Stimulated activated CD8-positive, alpha-beta memory T cell treated with anti-CD3 and anti-CD28 coated beads, Interleukin-7, amount 100 ng/mL, for 48 hours (primary cell): ENCODE data around the gene ZNF568.

Experiments used
- DNase-seq, 2 donors: peaks; one replicate each; pipeline ENCODE4 v3.0.0-alpha.2; 2020; ENCODE audit warnings: low read depth in 1 of 2; ENCODE audit errors: extremely low read depth in 1 of 2

Gene ZNF568

DNA sequence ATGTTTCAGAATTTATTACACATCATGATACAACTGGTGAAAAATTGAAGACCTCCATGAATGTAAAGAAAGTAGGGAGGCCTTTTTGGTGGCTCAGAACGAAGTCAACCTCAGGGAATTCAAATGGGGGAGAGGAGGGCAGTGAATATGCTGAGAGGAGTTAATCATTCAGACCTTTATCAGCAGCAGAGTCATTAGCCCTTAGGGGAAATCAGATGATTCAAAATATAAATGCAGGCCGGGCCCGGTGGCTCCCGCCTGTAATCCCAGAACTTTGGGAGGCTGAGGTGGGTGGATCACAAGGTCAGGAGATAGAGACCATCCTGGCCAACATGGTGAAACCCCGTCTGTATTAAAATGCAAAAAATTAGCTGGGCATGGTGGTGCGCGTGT lies 81.7 kb downstream of the ZNF568 start:
- no peak for DNase-seq

DNA sequence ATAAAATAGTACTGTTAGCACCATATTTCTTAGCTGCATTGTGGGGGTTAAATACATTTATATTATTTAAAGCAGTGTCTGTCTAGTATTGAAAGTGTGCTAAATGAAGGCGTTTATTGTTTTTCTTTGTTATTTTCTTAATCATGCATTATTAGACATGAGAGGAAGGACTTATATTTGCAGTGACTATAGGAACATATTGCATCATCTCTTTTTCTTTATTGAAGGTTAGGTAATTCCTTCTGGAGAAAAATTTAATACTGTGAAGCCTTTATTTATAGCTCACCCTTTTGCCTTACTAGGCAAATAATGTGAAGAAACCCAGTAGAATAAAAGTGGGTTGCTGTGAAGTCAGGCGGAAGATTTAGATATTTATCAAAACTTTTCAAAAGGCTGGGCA lies 83.2 kb downstream of the ZNF568 start:
- DNase-seq, result no peak

DNA sequence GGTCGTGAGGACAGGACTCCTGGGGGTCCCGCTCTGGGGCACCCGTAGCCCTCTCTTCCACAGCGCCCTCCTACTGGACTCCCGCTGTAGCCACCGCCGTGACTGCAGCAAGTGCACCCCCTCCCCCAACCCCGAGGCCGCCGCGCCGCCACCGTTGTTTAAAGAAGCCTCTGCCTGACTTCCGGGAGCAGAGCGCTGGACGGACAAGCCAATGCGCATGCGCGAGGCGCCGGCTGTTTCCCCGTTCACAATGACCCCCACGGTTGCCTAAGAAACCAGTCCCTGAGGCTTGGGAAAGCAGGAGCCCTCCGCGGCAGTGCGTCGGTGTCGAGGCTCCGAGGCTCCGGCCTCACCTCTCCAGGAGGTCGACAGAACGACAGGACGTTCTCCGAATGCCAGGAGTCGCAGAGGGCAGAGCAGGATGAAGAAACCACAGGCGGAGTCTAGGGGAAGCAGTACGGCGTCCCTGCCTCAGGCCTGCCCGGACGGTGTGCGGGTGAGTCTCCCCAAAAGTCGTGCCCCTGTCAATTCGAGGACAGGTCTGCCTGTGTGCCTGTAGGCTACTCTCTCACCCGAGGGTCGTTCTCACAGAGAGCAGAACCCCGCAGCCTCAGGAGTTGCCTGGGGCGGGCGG lies 91.6 kb downstream of the ZNF568 start:
- peak; percentile 1 to 21 for DNase-seq

DNA sequence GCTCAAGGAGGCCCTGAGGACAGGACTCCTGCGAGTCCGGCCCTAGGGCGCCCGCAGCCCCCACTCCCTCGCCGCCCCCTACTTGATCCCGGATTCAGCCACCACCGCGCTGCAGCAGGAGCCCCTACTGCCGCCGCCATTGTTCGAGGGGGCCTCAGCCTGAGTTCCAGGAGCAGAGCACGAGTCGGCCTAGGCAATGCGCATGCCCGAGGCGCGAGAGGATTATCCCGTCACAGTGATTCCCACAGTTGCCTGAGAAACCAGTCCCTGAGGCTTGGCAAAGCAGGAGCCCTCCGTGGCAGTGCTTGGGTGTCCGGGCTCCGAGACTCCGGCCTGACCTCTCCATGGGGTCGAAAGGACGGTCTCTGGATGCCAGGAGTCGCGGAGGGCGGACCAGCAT lies 93.7 kb downstream of the ZNF568 start:
- DNase-seq, result no peak

DNA sequence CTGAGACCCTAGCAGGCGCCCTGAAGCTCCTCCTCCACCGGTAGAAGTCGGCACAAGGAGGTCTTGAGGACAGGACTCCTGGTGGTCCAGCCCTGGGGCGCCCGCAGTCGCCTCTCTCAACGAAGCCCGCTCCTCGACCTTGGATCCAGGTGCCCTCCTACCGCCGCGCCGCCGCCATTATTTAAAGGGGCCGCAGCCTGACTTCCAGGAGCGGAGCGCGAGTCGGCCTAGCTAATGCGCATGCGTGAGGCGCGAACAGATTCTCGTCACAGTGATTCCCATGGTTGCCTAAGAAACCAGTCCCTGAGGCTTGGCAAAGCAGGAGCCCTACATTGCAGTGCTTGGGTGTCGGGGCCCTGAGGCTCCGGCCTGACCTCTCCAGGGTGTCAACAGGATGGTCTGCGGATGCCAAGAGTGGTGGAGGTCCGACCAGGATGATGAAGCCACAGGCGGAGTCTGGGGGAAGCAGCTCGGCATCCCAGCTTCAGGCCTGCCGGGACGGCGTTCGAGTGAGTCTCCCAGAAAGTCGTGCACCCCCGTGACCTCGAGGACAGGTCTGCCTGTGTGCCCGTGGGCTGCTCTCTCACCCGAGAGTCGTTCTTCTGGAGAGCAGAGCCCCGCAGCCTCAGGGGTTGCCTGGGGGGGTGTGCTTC lies 96.1 kb downstream of the ZNF568 start:
- DNase-seq, result no peak

DNA sequence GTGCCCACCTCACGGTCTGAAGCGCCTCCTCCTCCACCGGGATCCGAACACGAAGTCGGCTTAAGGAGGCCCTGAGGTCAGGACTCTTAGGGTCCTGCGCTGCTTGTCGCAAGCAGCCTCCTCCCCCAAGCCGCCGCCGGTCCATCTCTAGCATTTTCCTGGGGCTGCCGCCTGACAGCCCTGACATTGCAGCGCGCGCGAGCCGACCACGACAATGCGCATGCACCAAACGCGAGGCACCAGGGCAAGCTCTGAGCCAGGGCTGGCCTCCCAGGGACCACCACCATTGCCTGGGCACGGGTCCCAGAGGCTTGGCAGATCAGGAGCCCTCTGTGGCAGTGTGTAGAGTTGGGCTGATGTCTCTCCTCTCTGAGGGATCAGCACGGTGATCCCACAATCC lies 98.3 kb downstream of the ZNF568 start:
- no peak for DNase-seq

DNA sequence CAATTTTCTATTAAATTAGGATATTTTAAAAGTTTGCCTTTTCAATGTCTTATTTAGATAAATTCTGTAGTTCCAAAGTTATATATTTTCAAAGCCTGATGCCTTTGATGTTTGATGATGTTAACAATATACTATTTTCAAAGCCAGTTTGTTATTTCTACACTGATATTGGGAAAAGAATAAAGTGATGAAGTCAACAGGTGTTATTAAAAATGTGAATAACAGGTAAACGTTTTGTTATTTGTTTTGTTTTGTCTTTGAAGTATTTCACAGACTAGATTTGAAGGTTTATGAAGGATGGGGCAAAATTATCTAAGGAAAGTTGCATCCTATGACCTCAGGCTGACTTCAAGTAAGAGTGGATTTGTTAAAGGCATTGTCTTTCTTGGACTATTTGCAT lies 129.0 kb downstream of the ZNF568 start:
- no peak for DNase-seq
